Fibroblast of the aortic adventitia (primary cell): ENCODE results near the gene WIPF2. TPM values are rescaled to one million over a fixed set of nuclear protein-coding genes. Genes with fewer than 3 reads are reported as not detected.

Experiments used
- DNase-seq: peaks from one replicate; pipeline ENCODE4 v3.0.0-alpha.2; 2010; ENCODE audit warnings: low read depth
- H3K4me3 ChIP-seq: 2 replicates; pipeline ENCODE4 v1.5.1; 2011; ENCODE audit warnings: low read depth, mild to moderate bottlenecking, control low read depth, low read length, moderate library complexity
- total RNA-seq: library from RNA; depleted of rRNA; stranded (reverse); fragments of >200 nt; gene quantifications from 2 replicates; pipeline ENCODE4 v1.2.3, GENCODE V29; 2012; ENCODE audit warnings: low replicate concordance
- TF ChIP-seq, protein P1 (sequence below): IDR thresholded peaks from 2 replicates; pipeline ENCODE4 v1.5.1; 2011; ENCODE audit warnings: mild to moderate bottlenecking, low read length, control low read depth, inconsistent platforms; ENCODE audit not compliant: insufficient read depth

WIPF2 gene
- total RNA-seq, 1 donor = 9.6 TPM

DNA sequence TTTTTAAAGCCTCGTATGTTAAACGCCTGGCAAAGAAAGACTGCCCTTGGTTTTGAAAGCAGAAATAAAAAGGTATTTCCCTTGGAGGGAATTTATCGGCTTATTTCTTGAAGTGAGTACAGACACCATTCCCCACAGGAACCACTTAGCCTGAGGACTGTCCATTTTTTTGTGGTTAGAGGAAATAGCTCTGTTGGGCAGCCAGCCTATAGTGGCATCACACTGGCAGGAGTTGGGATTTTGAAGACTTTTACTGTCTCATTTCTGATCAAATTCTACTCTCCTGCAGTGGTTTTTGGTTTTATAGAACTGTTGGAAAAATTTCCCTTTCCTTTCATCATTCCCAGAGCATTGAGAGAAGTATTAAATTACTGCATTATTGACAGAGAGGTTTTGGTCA, 34.5 kb downstream of the WIPF2 start:
- no peak overlapping the region for H3K4me3 ChIP-seq
- DNase-seq = no peak
- TF ChIP-seq, protein P1, sequence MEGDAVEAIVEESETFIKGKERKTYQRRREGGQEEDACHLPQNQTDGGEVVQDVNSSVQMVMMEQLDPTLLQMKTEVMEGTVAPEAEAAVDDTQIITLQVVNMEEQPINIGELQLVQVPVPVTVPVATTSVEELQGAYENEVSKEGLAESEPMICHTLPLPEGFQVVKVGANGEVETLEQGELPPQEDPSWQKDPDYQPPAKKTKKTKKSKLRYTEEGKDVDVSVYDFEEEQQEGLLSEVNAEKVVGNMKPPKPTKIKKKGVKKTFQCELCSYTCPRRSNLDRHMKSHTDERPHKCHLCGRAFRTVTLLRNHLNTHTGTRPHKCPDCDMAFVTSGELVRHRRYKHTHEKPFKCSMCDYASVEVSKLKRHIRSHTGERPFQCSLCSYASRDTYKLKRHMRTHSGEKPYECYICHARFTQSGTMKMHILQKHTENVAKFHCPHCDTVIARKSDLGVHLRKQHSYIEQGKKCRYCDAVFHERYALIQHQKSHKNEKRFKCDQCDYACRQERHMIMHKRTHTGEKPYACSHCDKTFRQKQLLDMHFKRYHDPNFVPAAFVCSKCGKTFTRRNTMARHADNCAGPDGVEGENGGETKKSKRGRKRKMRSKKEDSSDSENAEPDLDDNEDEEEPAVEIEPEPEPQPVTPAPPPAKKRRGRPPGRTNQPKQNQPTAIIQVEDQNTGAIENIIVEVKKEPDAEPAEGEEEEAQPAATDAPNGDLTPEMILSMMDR = no peak

GRCh38 chr17:40259505-40259904, 40.4 kb downstream of the WIPF2 start:
- H3K4me3 ChIP-seq = no peak overlapping the region
- DNase-seq = no peak
- TF ChIP-seq, protein P1 = no peak

DNA sequence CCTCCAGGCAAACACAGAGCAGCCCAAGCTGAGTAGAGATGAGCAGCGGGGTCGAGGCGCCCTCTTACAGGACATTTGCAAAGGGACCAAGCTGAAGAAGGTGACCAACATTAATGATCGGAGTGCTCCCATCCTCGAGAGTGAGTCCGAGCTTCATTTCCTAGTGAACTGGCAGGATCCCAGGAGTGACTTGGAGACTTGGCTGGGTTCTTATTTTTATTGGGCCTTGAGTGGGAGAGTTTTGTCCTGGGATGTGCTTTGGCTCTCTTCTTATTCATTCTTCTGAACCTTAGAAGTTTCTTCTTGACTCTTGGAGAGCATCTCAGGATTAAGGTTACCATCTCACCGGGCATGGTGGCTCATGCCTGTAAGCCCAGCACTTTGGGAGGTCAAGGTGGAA, 41.4 kb downstream of the WIPF2 start:
- peak; percentile 59 for DNase-seq
- TF ChIP-seq, protein P1 = no peak
- no peak overlapping the region for H3K4me3 ChIP-seq

- H3K4me3 ChIP-seq = no peak overlapping the region
- DNase-seq = no peak
- TF ChIP-seq, protein P1 = no peak
Observed at GRCh38 chr17:40264458-40265185, 45.5 kb downstream of the WIPF2 start.

DNA sequence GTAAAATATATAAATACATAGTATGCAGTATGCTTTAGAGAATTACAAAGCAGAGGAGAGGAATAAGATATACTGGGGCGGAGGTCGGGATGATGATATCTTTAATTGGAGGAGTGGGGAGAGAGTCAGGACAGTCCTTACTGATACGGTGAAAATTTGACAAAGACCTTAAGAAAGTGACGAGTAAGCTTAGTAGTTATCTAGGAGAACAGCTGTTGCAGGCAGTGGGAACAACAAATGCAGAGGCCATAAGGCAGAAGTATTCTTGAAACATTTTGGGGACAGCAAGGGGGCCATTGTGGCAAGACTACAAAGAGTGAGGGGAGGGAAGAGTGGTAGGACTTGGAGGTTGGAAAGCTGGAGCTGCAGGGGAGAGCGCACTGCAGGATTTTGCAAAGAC, 46.2 kb downstream of the WIPF2 start:
- no peak for DNase-seq
- TF ChIP-seq, protein P1 = no peak
- no peak overlapping the region for H3K4me3 ChIP-seq

GRCh38 chr17:40266882-40267281, 47.8 kb downstream of the WIPF2 start:
- no peak for DNase-seq
- H3K4me3 ChIP-seq = no peak overlapping the region
- TF ChIP-seq, protein P1 = no peak
